Astrocyte (in vitro differentiated cells and primary cell): ENCODE measurements around the gene SNX32. TPM values are rescaled to one million over a fixed set of nuclear protein-coding genes. Genes with fewer than 3 reads are reported as not detected.

Experiments
- DNase-seq: peaks from one replicate; pipeline ENCODE4 v3.0.0-alpha.2; 2010; ENCODE audit warnings: low read depth
- FAIRE-seq: peaks from 2 replicates; lab custom pipeline; 2011; peaks lifted over from hg19 to GRCh38; lab: Jason Lieb, UNC
- H2AFZ ChIP-seq: 2 replicates; pipeline ENCODE4 v1.6.0; 2012; ENCODE audit warnings: low read depth, low read length, inconsistent platforms
- H3K27ac ChIP-seq: 2 replicates; pipeline ENCODE4 v1.5.1; 2011; ENCODE audit warnings: low read depth, low read length, inconsistent platforms
- H3K27me3 ChIP-seq: 2 replicates; pipeline ENCODE4 v1.6.0; 2011; ENCODE audit warnings: low read length, inconsistent platforms; ENCODE audit not compliant: insufficient read depth
- H3K36me3 ChIP-seq: 2 replicates; pipeline ENCODE4 v1.5.1; 2011; ENCODE audit warnings: low read length, inconsistent platforms; ENCODE audit not compliant: insufficient read depth
- H3K4me1 ChIP-seq: 2 replicates; pipeline ENCODE4 v1.5.1; 2011; ENCODE audit warnings: low read length, inconsistent platforms; ENCODE audit not compliant: insufficient read depth
- H3K4me2 ChIP-seq: 2 replicates; pipeline ENCODE4 v1.6.0; 2012; ENCODE audit warnings: low read length, inconsistent platforms
- H3K4me3 ChIP-seq: 2 replicates; pipeline ENCODE4 v1.5.1; 2011; ENCODE audit warnings: low read depth, mild to moderate bottlenecking, low read length, inconsistent platforms; ENCODE audit not compliant: insufficient read depth
- H3K79me2 ChIP-seq: 2 replicates; pipeline ENCODE4 v1.6.0; 2012; ENCODE audit warnings: mild to moderate bottlenecking, low read length, inconsistent platforms; ENCODE audit not compliant: insufficient read depth
- H3K9ac ChIP-seq: 2 replicates; pipeline ENCODE4 v1.6.0; 2012; ENCODE audit warnings: mild to moderate bottlenecking, low read length, inconsistent platforms
- H3K9me3 ChIP-seq: 2 replicates; pipeline ENCODE4 v1.5.1; 2012; ENCODE audit warnings: low read depth, mild to moderate bottlenecking, low read length, inconsistent platforms; ENCODE audit not compliant: insufficient read depth
- H4K20me1 ChIP-seq: 2 replicates; pipeline ENCODE4 v1.6.0; 2012; ENCODE audit warnings: low read length, inconsistent platforms; ENCODE audit not compliant: insufficient read depth
- H3K27ac Mint-ChIP-seq: one replicate; pipeline ENCODE4 v1.8.0; 2021; ENCODE audit warnings: mild to moderate bottlenecking, mixed read lengths; ENCODE audit not compliant: unreplicated experiment
- H3K27me3 Mint-ChIP-seq: one replicate; pipeline ENCODE4 v1.8.0; 2021; ENCODE audit warnings: low read depth, mixed read lengths; ENCODE audit not compliant: unreplicated experiment
- H3K36me3 Mint-ChIP-seq: one replicate; pipeline ENCODE4 v1.8.0; 2021; ENCODE audit warnings: low read depth, mixed read lengths; ENCODE audit not compliant: unreplicated experiment
- H3K4me1 Mint-ChIP-seq: one replicate; pipeline ENCODE4 v1.8.0; 2021; ENCODE audit warnings: low read depth, mixed read lengths; ENCODE audit not compliant: unreplicated experiment
- H3K4me3 Mint-ChIP-seq: one replicate; pipeline ENCODE4 v1.8.0; 2021; ENCODE audit warnings: mild to moderate bottlenecking, moderate library complexity, mixed read lengths; ENCODE audit not compliant: unreplicated experiment
- H3K9me3 Mint-ChIP-seq: one replicate; pipeline ENCODE4 v1.8.0; 2021; ENCODE audit warnings: mild to moderate bottlenecking, mixed read lengths; ENCODE audit not compliant: unreplicated experiment
- CTCF ChIP-seq: IDR thresholded peaks from 2 replicates; pipeline ENCODE4 v1.5.1; 2011; ENCODE audit warnings: low read depth, mild to moderate bottlenecking, inconsistent platforms, low read length, moderate library complexity; ENCODE audit not compliant: insufficient read depth
- EZH2 ChIP-seq: IDR thresholded peaks from 2 replicates; pipeline ENCODE4 v1.6.1; 2012; ENCODE audit warnings: mild to moderate bottlenecking, low read length, inconsistent platforms; ENCODE audit not compliant: insufficient read depth
- total RNA-seq: library from RNA; stranded (reverse); gene quantifications from 2 replicates; pipeline ENCODE4 v1.2.1, GENCODE V29; 2021

The SNX32 gene
- total RNA-seq, 1 donor from 2014 or later: 1.2 TPM

- peaks cover 57% of the 10 kb centered on the region for H4K20me1 ChIP-seq
- Mint-ChIP-seq H3K4me1 (peaks cover 40% of the 10 kb centered on the region), H3K4me3 (no peak overlapping the region), H3K27me3 (peaks cover 4% of the 10 kb centered on the region), H3K27ac (peak overlapping the region; percentile 88), H3K9me3 (no peaks in the 10 kb centered on the region), H3K36me3 (peaks cover 37% of the 10 kb centered on the region)
- no peak for FAIRE-seq
- no peak for DNase-seq
- no peak overlapping the region for H3K4me2 ChIP-seq
- no peak overlapping the region for H3K9ac ChIP-seq
- no peaks in the 10 kb centered on the region for H3K27me3 ChIP-seq
- no peak for TF ChIP-seq EZH2
- peak; percentile 52 for TF ChIP-seq CTCF
- H3K27ac ChIP-seq: no peak overlapping the region
- peaks cover 32% of the 10 kb centered on the region for H3K79me2 ChIP-seq
- H3K9me3 ChIP-seq: no peaks in the 10 kb centered on the region
- H2AFZ ChIP-seq: no peak overlapping the region
- H3K4me1 ChIP-seq: peaks cover 9% of the 10 kb centered on the region
- H3K36me3 ChIP-seq: peaks cover 31% of the 10 kb centered on the region
- no peak overlapping the region for H3K4me3 ChIP-seq
These were observed 17.4 kb downstream of the SNX32 start for GRCh38 chr11:65851083-65851579.

DNA sequence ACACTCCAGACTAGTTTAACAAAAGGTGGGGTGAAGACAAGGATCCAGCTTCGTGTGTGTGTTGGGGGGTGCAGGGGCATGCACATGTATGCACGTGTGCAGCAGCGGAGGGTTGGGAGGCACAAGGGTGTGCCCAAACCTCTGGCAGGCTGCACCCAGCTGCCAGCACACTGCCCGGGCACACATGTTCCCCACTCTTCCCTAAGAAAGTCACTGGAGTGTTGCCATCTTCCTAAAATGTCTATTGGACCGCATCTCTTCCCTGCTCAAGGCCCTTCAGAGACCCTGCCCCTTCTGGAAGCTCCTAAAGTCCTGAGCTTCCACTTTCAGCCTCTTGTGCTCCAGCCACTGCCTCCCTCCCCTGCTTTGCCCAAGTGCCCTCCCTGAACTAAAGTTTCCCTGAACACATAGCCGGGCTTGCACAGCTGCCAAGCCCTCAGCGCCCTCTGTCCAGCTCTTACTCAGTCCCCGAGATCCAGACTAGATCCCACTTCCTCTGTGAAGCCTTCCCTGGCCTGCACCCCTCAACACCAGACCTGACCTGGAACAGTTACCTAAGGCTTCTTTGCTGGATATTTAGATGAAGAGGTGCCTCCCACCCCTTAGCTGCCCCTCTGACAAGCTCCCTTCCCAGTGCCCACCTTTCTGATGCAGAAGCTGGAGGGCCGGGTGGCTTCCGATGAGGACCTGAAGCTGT lies 18.2 kb downstream of the SNX32 start:
- Histone ChIP-seq H3K4me1 (peaks cover 13% of the 10 kb centered on the region), H4K20me1 (peaks cover 65% of the 10 kb centered on the region), H3K4me2 (no peak overlapping the region), H3K79me2 (peaks cover 40% of the 10 kb centered on the region), H3K27ac (no peak overlapping the region), H3K4me3 (no peak overlapping the region), H3K9me3 (no peaks in the 10 kb centered on the region), H3K36me3 (peaks cover 37% of the 10 kb centered on the region), H3K9ac (no peak overlapping the region), H2AFZ (no peak overlapping the region), H3K27me3 (no peaks in the 10 kb centered on the region)
- peaks cover 4% of the 10 kb centered on the region for H3K27me3 Mint-ChIP-seq
- TF ChIP-seq EZH2: no peak
- no peak for TF ChIP-seq CTCF
- H3K27ac Mint-ChIP-seq: peak overlapping the region; percentile 88
- no peaks in the 10 kb centered on the region for H3K9me3 Mint-ChIP-seq
- no peak for FAIRE-seq
- peaks cover 44% of the 10 kb centered on the region for H3K4me1 Mint-ChIP-seq
- DNase-seq: no peak
- peak overlapping the region; percentile 57 for H3K4me3 Mint-ChIP-seq
- H3K36me3 Mint-ChIP-seq: peaks cover 43% of the 10 kb centered on the region

GRCh38 chr11:65852508-65853245 lies 18.9 kb downstream of the SNX32 start:
- H3K27ac ChIP-seq: no peak overlapping the region
- no peak overlapping the region for H2AFZ ChIP-seq
- peaks cover 13% of the 10 kb centered on the region for H3K4me1 ChIP-seq
- H3K27me3 ChIP-seq: no peaks in the 10 kb centered on the region
- peaks cover 48% of the 10 kb centered on the region for H3K79me2 ChIP-seq
- no peak overlapping the region for H3K4me3 ChIP-seq
- Mint-ChIP-seq H3K9me3 (no peaks in the 10 kb centered on the region), H3K27ac (peak overlapping the region; percentile 88), H3K4me3 (peak overlapping the region; percentile 20), H3K4me1 (peaks cover 44% of the 10 kb centered on the region), H3K27me3 (peaks cover 4% of the 10 kb centered on the region), H3K36me3 (peaks cover 43% of the 10 kb centered on the region)
- H4K20me1 ChIP-seq: peaks cover 72% of the 10 kb centered on the region
- no peak overlapping the region for H3K9ac ChIP-seq
- TF ChIP-seq CTCF (no peak), EZH2 (no peak)
- peaks cover 37% of the 10 kb centered on the region for H3K36me3 ChIP-seq
- H3K4me2 ChIP-seq: no peak overlapping the region
- no peaks in the 10 kb centered on the region for H3K9me3 ChIP-seq
- FAIRE-seq: no peak
- DNase-seq: no peak
